ENCODE results near the gene USP9X. TPM values are rescaled to one million over a fixed set of nuclear protein-coding genes. Genes with fewer than 3 reads are reported as not detected.
"Not testable (repeated sequence)": the region's sequence is repeated elsewhere in the genome, so short reads cannot be mapped to it uniquely, and the experiment has no call there.

Gene USP9X
- total RNA-seq, 1 donor from 2014 or later, result 53.2 TPM

GRCh38 chrX:41275661-41276609, 190.7 kb downstream of the USP9X start:
- Histone ChIP-seq H3K4me3 (ENCODE audit: low read depth, low read length) (peak overlapping the region; percentile 38), H3K36me3 (ENCODE audit: control insufficient read depth, insufficient read depth, low read length) (no peaks in the 10 kb centered on the region), H3K27me3 (ENCODE audit: control insufficient read depth, insufficient read depth, low read length) (no peaks in the 10 kb centered on the region)
- FAIRE-seq (no peak), DNase-seq (ENCODE audit: low read depth) (peak; percentile 10)
- peak; percentile 58 for TF ChIP-seq CTCF (IDR thresholded peaks at IDR 0.05; ENCODE audit: insufficient read depth, low read length, severe bottlenecking)

GRCh38 chrX:41276661-41277506, 191.6 kb downstream of the USP9X start:
- TF ChIP-seq CTCF (IDR thresholded peaks at IDR 0.05; ENCODE audit: insufficient read depth, low read length, severe bottlenecking), result no peak
- no peak for DNase-seq (ENCODE audit: low read depth)
- Histone ChIP-seq H3K4me3 (ENCODE audit: low read depth, low read length) (peak overlapping the region; percentile 38), H3K27me3 (ENCODE audit: control insufficient read depth, insufficient read depth, low read length) (no peaks in the 10 kb centered on the region), H3K36me3 (ENCODE audit: control insufficient read depth, insufficient read depth, low read length) (no peaks in the 10 kb centered on the region)
- FAIRE-seq, result no peak

- FAIRE-seq; DNase-seq (ENCODE audit: low read depth); H3K4me3 ChIP-seq (ENCODE audit: low read depth, low read length); H3K27me3 ChIP-seq (ENCODE audit: control insufficient read depth, insufficient read depth, low read length); H3K36me3 ChIP-seq (ENCODE audit: control insufficient read depth, insufficient read depth, low read length): not testable (repeated sequence)
These were observed 197.1 kb downstream of the USP9X start for GRCh38 chrX:41282307-41282706.

- not testable (repeated sequence) for H3K36me3 ChIP-seq (ENCODE audit: control insufficient read depth, insufficient read depth, low read length); H3K27me3 ChIP-seq (ENCODE audit: control insufficient read depth, insufficient read depth, low read length); DNase-seq (ENCODE audit: low read depth); FAIRE-seq; H3K4me3 ChIP-seq (ENCODE audit: low read depth, low read length)
These were observed 200.7 kb downstream of the USP9X start for GRCh38 chrX:41285928-41286327.

Other genes with a start within 250 kb of the USP9X start
- gene DDX3X, start 248.7 kb downstream of the USP9X start, total RNA-seq, result 239 and 395 TPM in 2 replicates